ENCODE measurements around the gene MIPEP.
"Not testable (repeated sequence)": the region's sequence is repeated elsewhere in the genome, so short reads cannot be mapped to it uniquely, and the experiment has no call there.

MIPEP gene

DNA sequence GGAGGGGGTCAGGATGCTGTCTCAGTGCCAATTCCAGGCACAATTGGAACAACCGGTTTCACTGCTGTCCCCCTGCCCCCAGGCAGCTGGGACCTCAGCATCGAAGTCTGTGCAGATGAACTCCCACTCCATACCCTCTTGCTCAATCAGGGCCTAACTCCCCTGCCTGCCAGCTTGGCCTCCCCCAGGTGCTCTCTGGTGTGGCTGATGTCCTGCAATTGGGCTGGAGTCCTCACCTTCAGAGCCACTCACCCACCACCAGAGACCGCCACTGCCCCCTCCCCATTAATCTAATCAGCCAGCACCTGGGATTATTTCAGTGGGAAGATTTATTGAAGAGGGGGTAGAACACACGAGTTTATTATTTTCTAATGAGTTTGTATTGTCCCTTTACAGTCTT lies 118.8 kb downstream of the MIPEP start:
- no peak for DNase-seq

DNA sequence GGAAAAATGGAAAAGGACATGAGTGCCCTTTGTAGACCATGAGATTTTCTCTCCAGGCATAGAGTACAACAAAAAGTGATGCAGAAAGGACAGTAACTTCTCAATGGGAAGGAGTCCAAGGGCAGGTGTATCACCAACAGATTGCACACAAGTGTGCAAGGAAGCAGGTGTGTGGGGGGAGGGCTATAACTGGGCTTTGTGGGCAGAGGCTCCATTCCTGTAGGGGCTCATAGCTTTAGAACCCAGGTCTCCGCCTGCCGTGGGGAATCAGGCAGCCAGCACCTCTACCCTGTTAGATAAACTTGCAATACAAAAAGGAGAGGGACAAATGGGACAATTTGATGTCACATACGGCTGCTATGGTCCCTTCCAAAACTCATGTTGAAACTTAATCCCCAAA lies 119.8 kb downstream of the MIPEP start:
- DNase-seq = no peak

DNA sequence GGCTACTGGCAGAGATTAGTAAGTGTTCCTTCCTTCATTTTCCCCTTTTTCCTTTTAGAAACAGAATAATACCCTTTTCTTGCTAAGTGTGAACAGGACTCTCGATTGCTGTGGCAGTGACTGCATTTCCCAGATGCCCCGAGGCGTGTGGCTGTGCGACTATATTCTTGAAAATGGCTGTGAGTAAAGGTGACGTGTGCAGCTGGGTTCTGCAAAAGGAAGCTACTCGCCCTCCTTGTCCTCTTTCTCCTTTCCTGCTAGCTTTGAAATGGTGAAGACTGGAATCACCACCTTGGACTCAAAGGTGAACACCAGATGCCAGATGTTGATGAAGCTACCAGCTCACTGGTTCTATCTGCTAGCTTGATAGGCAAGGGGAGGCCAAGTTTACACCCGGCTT lies 121.4 kb downstream of the MIPEP start:
- no peak for DNase-seq

DNA sequence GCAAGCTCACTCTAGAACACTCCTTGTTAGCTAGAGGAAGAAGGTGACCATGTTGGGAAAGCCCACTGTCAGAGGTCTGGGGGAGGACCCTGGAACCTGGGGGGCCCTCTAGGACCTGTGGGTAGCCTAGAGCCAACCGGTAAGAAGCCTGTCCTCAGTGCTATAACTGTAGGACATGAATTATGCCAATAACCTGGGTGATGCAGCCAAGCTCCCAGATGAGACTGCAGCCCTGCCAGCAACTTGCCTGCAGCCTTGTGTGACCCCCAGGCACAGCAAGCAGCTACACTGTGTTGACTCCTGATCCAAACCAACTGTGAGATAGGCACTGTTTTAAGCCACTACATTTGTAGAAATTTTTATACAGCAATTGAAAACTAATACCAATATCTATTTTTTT lies 122.3 kb downstream of the MIPEP start:
- DNase-seq = no peak

DNA sequence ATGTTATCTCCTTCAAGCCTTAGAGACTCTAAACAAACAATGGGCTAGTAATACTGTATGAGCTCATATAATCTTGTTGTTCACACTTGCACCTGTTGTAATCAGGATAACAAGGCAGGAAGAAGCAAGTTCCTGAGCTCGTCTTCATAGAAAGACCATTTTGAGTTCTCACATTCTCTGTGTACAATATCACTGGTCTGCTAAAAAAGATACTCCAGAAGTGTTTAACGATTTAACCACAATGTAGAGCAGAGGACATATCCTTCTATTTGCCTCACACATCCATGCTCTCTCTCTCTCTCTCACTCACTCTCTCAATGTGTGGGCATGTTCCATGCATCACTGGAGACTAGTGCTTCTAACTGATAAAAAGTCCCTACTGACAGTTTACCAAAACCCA lies 122.9 kb downstream of the MIPEP start:
- no peak for DNase-seq

DNA sequence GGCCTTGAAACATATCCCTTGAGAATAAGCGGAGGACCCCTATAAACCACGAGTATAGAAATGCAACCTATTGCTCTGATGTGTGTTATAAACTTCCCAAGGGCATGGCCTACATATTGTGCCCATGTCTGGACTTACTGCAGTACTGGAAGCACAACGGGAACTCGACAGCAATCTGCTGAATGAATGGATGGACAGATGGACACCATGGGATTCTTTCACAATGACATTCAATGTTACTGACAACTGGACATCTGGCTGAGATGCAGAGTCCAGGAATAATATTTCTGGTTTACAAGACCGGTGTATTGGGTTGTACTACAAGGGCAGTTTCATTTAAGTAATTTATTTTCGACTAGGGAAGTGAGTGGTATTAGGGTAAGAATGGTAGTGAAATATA lies 123.7 kb downstream of the MIPEP start:
- no peak for DNase-seq

DNA sequence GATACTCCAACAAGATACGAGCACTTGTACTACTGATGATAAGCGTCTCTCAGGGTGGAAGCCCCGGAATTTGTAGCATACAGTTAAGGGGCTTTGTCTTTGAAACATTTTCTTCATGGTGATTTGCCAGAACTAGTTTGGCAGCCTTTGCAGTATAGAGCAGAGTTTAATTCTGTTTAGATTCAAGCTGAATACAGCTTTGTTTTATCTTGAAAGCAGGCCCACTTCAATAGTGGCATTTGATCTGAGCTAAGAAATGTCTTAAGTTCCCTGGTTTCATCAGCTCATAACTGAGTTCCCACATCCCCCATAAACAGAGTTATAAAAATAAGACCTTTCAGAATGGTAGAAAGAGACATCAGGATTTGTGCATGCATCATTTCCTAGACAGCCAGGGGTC lies 125.9 kb downstream of the MIPEP start:
- DNase-seq = no peak

DNA sequence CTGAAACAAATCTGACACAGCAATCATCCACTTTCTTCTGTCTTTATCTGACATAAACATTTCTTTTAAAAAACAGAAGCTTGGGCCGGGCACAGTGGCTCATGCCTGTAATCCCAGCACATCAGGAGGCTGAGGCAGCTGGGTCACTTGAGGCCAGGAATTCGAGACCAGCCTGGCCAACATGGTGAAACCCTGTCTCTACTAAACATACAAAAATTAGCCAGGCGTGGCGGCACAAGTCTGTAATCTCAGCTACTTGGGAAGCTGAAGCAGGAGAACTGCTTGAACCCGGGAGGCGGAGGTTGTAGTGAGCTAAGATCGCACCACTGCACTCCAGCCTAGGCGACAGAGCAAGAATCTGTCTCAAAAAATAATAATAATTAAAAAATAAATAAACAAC lies 127.4 kb downstream of the MIPEP start:
- not testable (repeated sequence) for DNase-seq

DNA sequence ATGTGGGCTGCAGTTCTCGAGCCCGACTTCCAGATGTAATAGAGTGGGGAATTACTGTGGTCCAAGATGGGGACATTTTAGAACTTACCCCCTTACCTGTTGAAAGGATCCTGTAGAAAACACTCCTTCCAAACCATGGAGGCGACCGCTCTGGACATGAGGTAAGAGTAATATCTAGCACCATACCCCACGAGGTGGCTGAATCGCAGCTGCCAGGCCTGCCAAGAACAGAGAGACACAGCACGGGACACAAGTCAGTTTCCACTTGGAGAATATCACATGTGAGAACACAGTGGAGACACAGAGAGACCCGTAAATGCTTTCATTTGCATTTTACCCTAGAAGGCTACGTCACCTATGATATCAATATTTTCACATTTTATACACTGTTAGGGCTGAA lies 129.2 kb downstream of the MIPEP start:
- DNase-seq = no peak

DNA sequence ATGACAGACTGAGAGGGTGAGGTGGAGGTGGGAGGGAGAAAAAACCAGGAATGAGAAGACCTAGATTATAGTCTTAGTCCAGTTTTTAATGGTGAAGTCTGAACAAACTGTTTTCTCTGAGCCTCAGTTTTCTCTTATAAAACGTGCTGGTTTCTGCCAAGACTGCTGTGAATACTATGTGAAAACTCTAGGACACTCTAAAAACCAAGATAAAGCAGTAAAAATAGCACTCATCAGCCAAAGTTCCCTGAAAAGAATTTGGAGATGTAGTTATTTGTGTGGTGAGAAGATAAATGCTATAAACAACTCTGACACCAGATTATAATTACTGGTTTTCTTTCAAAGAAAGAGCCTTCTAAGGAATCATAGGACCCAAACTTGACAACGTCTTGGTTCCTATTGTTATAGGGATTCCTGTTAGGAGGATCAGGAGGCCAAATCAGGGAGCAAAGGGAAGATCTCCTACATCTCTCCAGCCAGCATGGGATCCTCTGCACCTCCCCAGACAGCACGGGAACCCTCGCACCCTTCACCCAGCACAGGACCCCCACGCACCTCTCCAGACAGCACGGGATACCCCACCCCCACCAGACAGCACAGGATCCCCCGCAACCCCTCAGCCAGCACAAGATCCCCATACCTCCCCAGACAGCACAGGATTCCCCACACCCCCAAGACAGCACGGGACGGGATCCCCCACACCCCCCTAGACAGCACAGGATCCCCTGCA lies 130.2 kb downstream of the MIPEP start:
- DNase-seq = no peak

DNA sequence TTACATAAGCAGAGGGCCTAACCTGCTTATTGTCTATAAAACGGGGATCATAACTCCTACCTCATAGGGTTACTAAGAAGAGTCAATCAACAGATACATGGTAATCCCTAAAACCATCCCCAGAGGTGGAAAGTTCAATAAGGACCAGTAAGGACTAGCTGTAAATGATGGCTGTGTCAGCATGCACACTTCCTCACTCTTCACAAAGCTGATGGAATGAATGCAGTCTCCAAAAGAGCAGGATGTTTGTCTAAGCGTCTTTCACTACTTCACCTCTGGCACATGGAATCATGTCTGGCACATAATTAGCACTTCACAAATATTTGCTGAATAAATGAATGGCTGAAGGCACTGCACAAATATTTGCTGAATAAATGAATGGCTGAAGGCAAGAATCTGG lies 134.2 kb downstream of the MIPEP start:
- no peak for DNase-seq

DNA sequence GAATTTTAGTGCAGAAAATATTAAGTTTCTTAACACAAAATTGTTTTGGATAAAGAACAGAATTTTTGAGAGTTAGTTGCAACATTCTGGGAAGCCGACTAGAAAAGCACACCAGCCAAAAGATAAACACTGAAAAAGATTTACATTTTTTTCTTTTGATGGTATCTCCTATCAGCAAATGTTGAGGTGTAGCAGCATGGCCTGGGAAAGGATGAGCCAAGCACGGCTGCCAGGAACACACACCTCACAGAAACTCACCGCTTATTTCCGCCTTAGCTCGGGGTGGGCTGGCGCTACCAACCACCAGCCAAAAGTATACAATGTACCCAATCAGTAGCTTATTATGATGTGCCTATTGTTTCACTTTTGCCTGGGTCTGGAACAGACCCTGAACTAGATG lies 134.7 kb downstream of the MIPEP start:
- no peak for DNase-seq

DNA sequence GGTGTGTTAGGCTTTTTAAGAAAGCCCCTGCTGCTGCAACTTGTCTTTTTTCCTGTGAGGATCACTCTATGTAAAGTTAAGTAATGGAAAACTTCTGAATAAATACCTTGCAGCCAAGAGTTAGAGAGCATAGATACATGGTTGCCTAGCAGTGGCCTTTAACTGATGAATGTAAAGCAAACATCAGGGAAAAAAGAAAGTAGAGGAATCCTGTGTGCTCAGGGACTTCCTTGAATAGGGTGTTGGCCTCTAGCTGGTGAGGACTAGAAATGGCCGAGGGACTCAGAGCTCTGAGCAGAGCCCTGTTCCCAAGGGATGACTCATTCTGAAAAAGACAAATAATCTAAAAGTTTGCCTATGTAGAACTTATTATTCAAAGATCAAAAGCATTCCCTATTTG lies 135.7 kb downstream of the MIPEP start:
- no peak for DNase-seq

DNA sequence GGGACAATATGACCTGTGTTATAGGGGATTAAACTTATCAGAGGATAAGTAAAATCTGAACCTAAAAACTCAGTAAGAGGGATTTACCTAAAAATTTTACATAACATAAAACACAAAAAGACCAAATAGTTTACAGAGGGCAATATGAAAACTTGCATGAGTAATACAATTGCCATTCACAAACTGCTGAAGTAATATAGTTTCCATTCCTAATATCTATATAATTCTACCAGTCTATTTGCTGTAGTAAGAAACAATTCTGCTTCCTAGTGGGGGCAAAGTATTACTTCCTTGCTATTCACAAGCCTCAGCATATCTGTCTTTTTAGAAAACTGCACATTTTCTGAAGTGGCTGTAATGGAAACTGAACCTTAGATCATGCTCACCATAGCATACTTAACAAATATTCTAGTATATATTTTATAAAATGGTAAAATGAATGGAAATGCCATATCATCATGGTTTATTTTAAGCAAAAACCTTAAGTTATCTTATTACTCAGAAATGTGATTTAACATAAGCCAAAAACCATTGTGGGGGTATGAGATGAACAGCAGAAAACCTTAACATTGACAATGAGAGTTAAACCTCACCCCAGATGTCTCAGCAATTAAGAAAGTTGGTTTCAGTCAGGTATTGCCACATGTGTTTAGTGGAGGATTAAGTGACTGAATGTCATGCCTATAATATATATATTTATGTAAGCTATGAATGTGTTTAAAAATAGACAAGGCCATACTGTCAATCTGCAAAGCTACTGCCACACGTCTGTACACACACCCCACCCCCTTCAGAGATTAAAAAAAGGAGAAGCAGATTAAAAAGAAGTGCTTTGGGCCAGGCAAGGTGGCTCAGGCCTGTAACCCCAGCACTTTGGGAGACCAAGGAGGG lies 136.8 kb downstream of the MIPEP start:
- no peak for DNase-seq

DNA sequence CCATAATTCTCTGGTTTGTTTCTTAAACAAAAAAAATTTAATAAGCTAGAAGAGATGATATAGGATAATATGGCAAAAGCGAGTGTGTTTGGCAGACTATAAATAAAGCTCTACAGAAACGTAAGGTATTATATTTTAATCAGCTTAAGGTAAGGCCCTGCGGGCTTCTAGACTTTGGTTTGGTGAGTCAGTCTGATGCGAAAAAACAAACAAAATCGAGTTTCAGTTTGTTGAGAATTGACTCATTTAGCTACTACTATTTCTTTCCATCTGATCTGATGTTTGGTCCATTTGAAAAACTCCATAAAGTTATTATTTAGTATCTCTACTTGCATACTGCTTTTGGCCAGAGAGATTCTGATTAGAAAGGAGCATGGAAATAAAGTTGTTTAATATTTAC lies 138.0 kb downstream of the MIPEP start:
- no peak for DNase-seq

DNA sequence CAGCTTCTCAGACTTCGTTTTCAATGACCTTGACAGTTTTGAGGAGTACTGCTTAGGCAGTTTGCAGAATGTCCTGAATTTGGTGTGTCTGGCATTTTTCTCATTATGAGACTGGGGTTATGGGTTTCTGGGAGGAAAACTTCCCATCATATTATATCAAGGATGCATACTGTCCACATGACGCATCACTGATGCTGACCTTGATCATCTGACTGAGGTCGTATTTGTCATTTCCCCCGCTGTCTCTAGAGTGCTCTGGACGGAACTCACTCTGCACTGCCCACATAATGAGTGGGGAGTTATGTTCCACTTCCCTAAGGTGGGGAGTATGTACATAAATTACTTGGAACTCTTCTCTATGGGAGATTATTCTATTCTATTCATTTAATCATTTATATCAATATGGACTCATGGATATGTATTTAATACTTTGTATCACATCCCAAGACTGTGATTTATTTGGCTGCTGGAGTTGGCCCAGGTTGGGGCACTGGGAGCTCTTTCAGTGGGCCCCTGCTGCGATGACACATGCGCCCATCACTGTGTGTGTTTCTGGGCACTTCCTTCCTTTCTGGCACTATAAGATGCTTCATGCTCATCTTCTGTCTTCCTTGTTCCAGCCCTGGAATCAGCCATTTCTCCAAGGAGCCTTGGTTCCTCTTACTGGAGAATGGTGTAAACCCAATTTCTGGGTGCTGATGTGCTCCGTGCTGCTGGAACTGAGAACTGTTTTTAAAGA lies 138.6 kb downstream of the MIPEP start:
- DNase-seq = no peak

DNA sequence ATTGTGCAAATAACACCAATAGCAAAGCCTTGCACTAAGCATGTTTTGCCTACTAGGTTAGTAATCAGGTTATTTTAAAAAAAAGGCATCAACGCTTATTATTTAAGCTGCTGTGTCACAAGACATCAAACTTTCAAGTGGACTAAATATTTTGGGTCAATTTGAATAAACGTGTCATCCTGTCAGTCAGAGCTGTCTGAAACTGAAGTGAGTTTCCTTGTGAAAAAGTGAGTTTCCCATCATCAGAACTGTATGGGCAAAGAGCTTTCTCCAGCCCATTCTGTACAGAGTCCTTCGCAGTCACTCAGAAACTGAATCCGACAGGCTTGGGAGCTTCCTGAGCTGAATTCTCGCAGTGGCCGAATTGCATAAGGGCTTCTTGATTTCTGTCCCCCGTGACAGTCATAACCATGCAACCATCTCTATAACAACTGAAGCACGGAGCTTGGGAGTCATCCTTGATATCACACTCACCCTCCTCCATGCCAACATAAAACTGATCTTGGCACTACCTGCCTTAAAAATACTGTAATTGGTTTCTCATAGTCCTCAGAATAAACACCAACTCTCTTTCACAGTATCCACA lies 139.8 kb downstream of the MIPEP start:
- no peak for DNase-seq

DNA sequence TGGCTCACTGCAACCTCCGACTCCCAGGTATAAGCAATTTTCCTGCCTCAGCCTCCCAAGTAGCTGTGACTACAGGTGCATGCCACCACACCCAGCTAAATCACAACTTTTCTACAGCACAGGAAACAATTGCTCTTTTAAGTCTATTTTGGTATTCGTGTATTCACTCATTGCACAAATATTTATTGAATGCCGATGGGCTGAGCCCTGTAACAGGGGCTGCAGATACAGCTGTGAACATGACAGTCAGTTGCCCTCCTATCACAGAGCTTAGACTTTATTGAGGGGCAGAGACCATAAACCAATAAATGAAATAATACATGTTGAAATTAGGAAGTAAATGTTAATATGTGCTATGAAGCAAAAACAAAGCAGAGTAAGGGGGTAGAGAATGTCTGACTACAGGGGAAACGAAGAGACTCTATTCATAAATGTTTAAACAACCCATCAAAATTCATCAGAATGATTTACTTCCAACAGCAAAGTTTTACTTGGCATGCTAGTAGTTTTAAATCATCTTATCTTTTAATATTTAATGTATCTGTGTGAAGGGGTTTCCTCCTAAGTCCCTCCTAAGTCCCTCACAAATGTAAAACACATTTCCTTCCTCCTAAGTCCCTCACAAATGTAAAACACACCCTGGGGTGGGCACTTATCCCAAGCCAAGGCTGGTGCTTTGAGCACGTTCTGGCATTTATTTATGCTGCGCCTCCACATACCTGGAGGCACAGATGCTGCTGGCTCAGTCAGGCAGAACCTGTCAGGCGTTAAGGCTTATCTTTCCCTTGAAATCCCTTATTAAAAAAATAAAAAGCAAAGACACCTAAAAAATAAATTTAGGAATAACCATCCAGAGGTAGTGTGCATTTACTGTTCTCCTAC lies 140.8 kb downstream of the MIPEP start:
- DNase-seq = no peak

DNA sequence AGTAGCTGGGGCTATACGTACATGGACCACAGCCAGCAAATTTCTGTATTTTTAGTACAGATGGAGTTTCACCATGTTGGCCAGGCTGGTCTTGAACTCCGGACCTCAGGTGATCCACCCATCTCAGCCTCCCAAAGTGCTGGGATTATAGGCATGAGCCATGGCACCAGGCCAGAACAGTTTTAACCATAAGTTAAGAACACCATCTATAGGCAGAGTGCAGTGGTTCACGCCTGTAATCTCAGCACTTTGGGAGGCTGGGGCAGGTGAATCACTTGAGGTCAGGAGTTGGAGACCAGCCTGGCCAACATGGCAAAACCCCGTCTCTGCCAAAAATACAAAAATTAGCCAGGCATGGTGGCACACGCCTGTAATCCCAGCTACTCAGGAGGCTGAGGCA lies 143.1 kb downstream of the MIPEP start:
- DNase-seq = not testable (repeated sequence)

DNA sequence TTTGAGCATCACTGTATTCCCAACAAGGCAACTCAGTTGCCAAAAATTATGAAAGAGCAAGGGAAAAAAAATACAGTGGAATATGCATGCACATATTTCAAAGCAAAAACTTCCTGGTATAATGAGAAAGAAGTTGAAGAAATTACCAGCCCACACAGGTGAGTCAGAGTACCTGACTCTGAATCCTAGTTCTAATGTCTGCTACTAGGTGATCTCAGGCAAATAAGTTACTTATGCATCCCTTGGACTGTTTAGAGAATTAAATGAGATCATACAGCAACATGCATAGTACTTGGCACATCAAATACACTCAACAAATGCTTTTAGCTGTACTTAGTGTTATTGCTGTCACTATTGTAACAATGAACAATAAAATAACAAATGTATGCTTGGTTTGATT lies 144.9 kb downstream of the MIPEP start:
- DNase-seq = no peak

DNA sequence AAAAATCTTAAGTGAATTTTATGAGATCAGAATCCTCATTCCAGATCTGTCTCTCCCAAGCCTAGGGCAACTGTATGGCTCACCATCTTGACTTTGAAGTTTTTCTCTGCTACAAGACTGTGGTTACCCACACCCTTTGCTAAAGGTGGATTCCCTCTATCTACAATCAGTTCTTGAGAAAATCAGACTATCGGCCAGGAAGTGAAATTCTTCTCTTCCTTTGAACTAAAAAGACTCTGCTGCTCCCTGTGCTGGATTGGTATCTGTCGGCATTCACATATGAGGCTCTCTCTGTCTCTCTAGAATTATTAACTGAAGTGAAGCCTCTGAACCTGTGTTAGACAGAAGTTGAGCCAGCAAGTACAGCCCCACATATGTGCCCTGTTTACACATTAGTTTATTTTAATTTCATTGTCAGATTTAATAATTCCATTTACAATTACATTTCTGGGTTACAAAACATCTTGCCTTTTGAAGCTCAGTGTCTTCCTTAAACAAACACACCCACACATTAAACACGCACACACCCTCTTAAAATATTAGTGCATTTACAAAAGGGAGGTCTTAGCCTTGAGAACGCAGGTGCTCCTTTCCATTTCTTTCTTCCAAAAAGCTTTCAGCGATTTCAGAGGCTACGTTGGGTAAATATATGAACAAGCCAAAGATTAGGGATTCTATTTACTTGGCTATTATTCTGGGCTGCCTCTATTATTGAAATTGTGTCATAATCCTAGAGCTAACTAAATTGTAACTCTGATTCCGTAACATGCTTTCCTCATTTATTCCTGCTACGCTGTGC lies 145.7 kb downstream of the MIPEP start:
- no peak for DNase-seq

Data from NCI-H2227 treated with DMSO at 0.1 percent for 48 hours (cell line).